ENCODE results near the gene THAP11.

The THAP11 gene

GRCh38 chr16:67841816-67842508 lies at the start of gene THAP11:
Gene THAP11, plus strand, starts transcription at chr16:67842320. Its CDS starts 235 bp downstream, at chr16:67842555.
- peak; percentile 48 to 99 (median 90) for DNase-seq

DNA sequence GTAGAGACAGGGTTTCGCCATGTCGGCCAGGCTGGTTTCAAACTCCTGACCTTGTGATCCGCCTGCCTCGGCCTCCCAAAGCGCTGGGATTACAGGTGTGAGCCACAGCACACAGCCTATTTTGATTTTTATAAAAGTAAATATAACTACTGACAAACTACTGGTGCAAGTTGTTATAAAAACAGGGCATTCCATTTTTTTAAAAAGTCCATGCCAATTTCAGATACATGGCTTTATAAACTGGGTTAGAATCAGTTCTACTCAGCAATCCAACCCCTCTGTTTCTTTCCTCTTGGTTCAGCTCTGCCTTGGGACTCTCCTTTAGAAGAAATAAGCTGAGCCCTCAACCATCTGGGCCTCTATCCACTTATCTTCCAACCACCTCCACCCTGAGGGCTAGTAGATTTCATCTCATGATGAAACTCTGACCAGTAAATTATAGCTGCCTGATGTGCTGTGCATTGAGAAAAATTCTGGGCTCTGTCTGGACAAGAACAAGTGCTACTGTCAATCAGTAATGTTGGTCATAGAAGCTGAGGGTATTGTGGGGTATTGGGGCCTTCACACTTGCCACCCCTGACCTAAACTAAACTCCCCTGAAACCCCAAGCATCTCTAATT lies 45.9 kb upstream of the THAP11 start:
- DNase-seq = no peak

DNA sequence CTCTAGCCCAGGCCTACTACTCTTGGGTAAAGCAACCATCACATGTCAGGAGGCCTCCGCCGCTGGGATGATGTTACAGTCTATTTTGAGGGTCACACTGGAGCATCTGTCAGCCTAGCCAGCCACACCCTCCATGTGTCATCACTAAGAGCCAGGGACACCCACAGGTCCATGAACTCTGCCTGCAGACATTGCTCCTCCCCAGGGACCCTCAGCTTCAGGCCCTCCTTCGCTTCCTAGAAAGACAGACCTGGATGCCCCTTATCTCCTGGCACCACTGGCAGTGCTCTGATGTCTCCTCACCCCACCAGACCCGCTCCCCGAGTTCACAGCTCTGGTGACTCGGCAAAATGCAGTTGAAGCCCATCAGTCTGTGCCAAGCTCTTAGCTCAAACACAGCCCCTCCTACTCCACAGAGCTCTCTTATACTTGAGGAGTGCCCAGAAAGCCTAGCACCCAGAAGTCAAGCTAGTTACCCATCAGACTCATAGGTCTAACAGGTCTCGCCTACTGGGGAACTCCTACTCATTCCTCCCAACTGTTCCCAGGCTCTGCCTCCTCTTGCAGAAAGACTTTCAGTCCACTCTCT lies 41.7 kb upstream of the THAP11 start:
- no peak for DNase-seq

DNA sequence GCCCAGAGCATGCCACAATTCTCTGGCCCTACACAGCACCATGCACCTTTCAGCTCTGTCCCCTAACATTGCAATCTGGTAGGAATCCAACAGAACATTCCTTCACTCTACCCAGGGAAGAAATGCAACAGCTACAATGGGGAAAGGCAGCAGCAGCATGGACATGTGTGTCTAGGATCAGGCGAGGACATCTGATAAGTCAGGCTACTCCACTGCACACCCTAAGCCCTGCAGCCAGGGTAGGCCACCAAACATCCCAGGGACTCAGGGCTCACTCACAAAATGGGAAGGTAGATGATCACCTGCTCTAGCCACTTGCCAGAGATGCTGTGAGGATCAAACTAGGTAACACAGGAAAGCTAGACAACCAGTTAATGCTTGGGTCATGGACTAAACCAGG lies 40.9 kb upstream of the THAP11 start:
- no peak for DNase-seq

DNA sequence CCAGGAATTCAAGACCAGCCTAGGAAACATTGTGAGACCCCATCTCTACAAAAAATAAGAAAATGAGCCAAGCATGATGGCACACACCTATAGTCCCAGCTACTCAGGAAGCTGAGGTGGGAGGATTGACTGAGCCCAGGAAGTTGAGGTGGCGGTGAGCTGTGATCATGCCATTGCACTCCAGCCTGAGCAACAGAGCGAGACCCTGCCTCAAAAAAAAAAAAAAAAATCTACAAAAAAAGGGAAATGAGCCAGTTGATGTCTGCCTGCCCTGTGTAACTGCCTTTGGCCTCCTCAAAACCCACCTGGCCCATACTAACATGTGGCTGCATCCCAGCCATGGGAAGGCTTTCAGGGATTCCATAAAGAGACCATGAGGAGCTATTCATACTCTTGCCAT lies 40.2 kb upstream of the THAP11 start:
- DNase-seq = no peak

DNA sequence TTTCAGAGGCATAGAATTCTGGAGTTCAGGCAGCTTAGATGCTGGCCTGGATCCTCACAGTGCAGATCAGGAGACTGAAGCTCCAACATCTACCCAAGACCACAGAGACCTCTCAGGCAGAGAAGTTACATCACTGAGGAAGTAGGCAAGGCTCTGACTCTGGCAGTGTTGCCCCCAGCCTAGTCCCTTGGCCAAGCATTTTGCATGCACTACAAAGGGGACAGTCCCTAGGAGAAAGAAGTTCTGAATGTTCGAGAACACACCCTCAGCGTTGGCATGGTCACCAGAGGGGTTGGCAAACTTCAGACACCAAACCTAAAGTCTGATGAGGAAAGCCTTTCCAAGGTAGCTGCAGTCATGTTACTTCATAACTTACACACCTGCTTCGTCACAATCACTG lies 38.2 kb upstream of the THAP11 start:
- no peak for DNase-seq

GRCh38 chr16:67804853-67805542 lies 37.1 kb upstream of the THAP11 start:
- no peak for DNase-seq

- DNase-seq = peak in 7 of 56 donors; percentile 16 to 63 (median 38)
These were observed 36.2 kb upstream of the THAP11 start for GRCh38 chr16:67805718-67806427.

DNA sequence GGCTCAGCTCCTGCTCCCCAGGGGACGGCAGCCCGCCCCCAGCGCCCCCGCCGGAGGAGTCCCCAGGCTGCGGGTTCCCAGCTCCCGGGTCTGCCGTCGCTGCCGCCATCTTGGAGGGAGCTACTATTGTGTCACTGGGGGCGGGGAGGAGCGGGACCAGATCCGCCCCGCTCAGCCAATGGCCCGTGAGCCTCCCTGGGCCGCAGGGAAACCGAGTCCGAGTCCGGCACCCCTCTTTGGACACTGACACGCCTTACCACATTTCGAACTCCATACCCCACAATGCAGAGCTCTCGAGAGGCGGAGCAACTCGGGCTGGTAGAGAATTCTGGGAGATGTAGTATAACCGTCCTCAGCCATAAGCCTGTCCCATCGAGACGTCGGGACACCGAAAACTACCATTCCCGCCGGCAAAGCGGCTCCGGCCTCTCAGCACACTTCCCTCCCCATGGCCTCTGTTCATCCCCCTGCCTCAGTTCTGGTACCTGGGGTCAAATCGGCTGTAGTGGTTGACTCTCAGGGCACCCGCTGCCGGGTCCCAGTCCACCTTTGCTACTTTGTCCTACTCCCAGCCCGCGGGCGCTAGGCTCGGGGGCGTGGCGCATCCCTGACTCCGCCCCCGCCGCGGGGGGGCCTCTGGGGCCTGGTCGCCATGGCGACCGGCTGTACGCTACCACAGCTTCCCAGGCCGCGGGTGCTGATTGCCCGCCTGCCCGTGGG lies 35.5 kb upstream of the THAP11 start, which contains the start of the genes RANBP10 and TSNAXIP1:
Gene RANBP10, minus strand, starts transcription at position 133 of the 720 bp plus-strand sequence. Its CDS starts 24 bp downstream, at position 109.
Gene TSNAXIP1, plus strand, starts transcription at position 462 of the 720 bp plus-strand sequence. CDS start 261 bp downstream, outside the sequence.
- peak; percentile 81 to 100 (median 98) for DNase-seq

- DNase-seq = no peak
These were observed 34.9 kb upstream of the THAP11 start for GRCh38 chr16:67807148-67807682.

GRCh38 chr16:67811899-67812298 lies 30.2 kb upstream of the THAP11 start:
- DNase-seq = no peak

GRCh38 chr16:67814567-67814966 lies 27.6 kb upstream of the THAP11 start:
- DNase-seq = no peak

DNA sequence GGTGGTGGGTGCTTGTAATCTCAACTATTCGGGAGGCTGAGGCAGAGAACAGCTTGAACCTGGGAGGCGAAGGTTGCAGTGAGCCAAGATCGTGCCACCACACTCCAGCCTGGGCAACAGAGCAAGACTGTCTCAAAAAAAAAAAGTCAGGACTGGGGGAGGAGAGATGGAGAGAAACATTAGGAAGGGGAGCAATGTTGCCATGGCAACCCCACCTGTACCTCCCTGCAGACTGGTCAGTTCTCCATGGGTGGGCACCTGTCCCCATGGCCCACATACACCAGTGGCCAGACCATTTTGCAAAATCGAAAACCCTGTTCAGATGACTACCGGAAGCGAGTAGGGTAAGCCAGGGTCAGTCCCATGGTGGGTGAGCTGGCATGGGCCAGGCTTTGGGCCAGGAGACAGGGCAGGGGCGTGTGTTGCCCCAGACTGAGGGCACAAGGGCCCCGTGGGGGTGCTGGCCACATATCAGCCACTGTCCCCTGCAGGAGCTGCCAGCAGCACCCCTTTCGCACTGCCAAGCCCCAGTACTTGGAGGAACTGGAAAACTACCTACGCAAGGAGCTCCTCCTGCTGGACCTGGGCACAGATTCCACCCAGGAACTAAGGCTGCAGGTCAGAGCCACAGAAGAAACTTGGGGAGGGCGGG lies 21.4 kb upstream of the THAP11 start:
- DNase-seq = no peak

- no peak for DNase-seq
These were observed 19.6 kb upstream of the THAP11 start for GRCh38 chr16:67822511-67822910.

DNA sequence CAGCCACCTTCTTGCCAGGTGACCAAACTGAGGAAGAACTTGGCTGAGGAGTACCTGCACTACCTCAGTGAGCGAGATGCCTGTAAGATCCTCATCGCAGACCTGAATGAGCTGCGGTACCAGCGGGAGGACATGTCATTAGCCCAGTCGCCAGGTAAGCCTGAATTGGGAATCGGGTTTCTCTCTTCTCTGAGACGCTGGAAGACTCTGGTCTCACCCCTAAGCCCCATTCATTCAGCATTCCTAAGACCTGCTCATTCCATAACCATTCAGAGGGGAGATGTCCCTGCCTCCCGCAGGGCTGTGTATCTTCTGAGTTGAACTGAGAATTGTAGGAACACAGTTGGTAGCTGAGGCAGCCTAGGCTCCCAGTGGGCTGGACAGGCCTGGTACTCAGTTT lies 17.0 kb upstream of the THAP11 start:
- no peak for DNase-seq

DNA sequence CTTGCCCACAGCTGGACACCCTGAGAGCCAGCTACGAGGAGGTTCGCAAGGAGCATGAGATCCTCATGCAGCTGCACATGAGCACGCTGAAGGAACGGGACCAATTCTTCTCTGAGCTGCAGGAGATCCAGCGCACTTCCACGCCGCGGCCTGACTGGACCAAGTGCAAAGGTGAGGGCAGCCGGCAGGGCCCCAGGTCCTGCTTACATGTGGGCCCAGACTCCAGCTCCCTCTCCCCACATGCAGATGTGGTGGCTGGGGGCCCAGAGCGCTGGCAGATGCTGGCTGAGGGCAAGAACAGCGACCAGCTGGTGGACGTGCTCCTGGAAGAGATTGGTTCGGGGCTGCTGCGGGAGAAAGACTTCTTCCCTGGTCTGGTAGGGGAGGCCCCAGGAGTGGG lies 16.2 kb upstream of the THAP11 start:
- no peak for DNase-seq

DNA sequence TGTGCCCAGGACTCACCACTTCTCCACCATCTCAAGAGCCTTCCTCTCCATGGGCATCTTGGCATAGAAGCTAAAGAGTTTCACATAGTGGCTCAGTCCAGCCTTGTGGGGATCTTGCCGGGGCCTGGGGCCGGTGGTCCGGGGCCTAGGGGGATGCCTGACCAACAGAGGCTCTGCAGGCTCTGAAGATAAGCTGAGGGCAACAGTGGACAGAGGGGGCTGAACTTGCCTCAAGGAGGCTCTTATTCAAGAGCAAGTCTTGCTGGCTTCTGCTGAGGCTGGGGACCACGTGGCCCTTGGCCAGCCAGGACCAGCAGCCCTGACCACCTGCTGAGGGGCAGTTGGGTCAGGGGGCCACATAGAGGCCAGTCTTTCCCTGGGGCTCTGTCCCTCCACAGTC lies 13.5 kb upstream of the THAP11 start:
- no peak for DNase-seq

DNA sequence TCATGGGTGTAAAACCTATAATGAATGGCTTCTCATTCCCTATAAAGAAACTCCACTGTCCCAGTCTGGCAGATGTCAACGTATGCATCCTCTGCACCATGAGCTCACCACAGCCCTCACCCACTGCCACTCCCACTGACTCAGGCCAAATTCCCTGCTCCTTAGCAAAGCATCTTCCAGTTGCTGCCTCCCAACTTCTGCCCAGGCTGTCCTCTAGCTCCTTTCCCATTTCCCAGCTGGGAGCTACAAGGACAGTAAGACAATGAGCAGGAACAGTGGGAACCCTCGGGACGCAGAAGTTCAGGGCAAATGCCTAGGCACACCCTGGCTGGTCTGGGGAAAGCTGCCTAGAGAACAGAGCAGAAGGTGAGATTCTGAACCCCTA lies 9.1 kb upstream of the THAP11 start:
- DNase-seq = peak in 1 of 56 donors; percentile 17

- peak; percentile 40 to 95 (median 82) for DNase-seq
These were observed 8.5 kb upstream of the THAP11 start for GRCh38 chr16:67833415-67834241.

Data from amygdala (tissue), 56 donors.